ENCODE results near the gene PPM1B. TPM values are rescaled to one million over a fixed set of nuclear protein-coding genes. Genes with fewer than 3 reads are reported as not detected.
"Not testable (repeated sequence)": the region's sequence is repeated elsewhere in the genome, so short reads cannot be mapped to it uniquely, and the experiment has no call there.

Gene PPM1B
- polyA plus RNA-seq, 1 donor: 33.1 TPM

GRCh38 chr2:44201648-44202165 lies 33.0 kb downstream of the PPM1B start:
- no peak for DNase-seq

DNA sequence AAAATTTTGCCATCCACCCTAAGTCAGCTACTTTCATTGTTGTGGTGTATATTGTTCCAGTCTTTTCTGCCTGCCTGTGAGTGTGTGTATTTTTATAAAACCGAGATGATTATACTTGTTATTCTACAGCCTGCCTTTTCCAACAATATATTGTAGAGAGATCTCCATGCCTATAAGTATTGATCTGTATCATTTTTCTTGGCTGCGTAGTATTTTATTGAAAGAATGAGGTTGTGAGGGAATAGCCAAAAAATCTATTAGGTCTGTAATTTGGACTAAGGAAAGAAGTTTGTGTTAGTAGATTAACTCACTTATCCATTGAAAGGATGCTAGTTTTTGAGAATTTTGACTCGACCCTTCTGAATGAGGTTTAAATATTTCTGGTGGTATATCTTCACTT lies 34.9 kb downstream of the PPM1B start:
- DNase-seq: no peak

DNA sequence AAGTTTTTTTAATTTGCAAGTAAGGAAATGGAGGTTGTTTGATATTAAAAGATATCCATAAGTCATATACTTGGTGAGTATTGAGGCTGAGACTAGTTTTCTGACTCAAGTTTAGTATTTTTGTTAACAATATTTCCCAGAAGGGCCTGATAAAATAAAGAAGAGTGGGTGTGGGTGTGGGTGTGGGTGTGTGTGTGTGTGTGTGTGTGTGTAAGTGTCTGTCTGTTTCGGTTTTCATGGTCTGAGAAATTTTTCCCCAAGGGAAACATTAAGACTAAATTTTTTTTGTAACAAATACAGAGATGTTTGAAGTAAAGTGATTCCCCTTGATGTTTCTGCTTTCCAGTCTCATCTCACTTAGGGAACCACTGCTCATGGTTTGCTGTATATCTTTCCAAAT lies 36.5 kb downstream of the PPM1B start:
- DNase-seq: no peak

- DNase-seq: no peak
These were observed 38.4 kb downstream of the PPM1B start for GRCh38 chr2:44207102-44207501.

DNA sequence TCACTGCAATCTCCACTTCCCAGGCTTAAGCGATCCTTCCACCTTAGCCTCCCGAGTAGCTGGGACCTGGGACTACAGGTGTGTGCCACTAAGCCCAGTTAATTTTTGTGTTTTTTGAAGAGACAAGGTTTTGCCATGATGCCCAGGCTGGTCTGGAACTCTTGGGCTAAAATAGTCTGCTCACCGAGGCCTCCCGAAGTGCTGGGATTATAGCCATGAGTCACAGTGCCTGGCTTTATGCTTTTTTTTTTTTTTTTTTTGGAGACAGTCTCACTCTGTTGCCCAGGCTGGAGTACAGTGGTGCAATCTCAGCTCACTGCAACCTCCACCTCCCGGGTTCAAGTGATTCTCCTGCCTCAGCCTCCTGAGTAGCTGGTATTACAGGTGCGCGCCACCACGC lies 39.0 kb downstream of the PPM1B start:
- not testable (repeated sequence) for DNase-seq

- DNase-seq: no peak
These were observed 41.7 kb downstream of the PPM1B start for GRCh38 chr2:44210362-44210761.

DNA sequence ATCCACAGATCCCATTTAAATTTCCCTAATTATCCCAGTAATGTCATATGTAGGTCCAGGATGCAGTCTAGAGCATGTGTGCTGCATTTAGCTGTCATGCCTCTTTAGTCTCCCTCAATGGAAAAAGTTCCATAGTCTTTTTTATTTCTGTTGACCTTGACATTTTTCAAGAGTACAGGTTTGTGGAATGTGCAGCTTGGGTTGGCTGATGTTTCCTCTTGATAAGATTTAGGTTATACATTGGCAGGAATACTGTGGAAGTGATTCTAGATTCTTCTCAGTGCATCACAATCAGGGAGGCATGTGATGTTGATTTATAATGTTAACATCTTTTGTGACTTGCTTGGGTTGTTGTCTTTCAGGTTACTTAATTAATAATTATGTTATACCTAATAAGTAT lies 42.5 kb downstream of the PPM1B start:
- DNase-seq: no peak

DNA sequence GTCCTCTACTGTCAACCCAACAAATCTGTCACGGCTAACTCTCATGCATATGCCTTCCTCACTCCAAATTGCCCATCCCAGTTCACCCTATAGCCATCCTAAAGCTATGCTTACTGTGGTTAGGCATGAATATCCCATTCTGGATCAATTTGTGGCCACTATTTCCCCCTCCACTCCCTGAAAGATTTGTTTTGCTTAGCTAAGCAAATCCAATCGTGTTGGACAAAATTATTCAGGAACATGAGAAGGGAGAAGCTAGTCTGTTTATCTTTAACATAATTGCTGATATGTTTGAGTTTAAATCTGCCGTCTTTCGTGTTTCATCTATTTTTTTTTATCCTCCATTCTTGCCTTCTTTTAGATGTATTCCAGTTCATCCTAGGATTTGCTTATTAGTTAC lies 43.6 kb downstream of the PPM1B start:
- no peak for DNase-seq

DNA sequence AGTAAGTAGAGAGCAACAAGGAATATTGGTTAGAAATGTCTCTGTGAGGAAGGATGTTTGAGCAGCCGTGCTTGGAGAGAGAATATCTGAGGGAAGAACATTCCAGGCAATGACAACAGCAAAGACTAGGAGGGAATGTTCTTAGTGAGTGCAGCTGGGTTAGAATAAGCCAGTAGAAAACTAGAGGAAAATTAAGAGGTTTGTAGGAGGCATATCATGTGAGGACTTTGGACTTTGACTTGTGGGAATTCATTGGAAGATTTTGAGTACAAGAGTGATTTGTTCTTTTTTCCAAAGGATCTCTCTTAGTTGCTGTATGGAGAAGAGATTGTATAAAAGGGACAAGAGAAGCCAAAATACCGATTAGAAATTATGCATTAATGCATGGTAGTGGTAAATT lies 47.2 kb downstream of the PPM1B start:
- no peak for DNase-seq

DNA sequence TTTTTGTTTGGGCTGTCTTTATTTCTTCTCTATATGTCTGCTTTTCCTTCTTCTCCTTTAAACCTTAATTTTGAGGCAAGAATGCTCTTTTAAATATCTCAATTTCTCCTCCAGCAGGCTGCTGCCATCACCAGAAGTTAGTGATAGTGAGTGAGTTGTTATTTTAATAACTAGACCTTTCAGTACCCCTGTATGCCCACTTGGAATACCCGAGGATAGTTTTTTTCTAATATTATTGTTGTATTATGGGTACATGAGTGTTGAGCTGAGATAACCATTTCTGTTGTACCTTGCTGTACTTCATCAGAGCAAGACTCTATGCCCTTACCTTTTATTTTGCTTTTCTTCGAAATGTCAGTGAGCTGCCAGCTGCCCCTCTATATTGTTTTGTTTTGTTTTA lies 50.1 kb downstream of the PPM1B start:
- no peak for DNase-seq

GRCh38 chr2:44226753-44227152 lies 58.1 kb downstream of the PPM1B start:
- no peak for DNase-seq

DNA sequence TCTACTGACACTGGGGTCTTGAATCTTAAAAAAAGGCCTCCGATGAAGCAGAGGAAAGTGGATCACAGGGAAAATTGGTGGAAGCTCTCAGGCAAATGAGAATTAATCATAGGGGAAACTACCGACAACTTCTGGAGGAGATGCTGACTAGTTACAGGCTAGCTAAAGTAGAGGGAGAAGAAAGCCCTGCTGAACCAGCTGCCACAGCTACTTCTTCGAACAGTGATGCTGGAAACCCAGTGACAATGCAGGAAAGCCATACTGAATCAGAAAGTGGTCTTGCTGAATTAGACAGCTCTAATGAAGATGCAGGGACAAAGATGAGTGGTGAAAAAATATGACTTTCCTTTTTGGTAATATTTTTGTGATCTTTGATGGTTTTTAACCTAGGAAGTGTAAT lies 61.7 kb downstream of the PPM1B start:
- no peak for DNase-seq

DNA sequence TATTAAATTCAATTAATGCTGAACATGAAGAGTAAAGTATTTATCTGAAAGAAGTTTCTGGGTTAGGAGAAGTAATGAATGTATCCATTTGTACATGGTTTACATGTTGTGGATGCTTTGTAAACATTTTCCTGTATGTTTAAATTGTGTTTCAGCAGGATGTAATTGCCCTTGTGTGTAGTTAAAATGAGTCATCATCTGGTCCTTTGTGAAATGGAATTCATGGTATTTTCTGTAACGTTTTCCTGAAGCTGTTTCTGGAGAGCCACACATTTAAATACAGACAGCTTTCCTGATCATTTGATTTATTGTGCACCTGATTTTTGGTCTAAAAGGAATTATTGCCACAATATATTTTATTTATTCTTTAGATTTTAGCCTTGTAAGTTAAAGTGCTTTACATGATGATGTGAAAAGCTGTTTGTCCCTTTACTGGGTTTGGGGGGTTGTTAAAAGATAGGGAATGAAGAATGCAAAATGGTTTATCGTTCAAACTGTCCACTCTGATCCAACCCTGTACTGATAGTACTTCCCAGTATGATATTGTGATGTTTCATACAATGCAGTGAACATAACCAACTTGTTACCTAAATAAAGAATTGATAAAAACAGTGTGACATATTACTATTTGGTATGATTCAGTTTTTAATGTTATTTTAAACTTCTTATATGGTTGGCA lies 64.9 kb downstream of the PPM1B start:
- no peak for DNase-seq

DNA sequence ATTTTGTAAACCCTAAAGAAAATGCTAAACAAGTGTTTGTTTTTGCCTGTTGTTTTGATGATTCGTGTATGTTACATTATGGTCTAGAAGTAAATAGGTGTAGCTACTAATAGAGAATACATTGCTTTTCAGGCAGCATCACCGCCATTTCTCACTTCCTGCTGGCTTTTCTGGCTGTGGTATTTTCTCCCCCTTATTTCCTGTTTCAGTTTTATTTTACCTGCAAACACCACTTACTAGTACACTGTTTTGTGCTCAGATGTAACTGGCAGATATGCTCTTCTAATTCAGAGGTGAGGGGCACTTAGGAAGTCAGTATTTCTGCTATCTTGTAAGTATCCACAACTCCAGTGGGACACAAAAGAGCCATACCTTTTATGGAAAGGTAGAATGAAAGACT lies 68.5 kb downstream of the PPM1B start:
- no peak for DNase-seq

- DNase-seq: no peak
These were observed 74.2 kb downstream of the PPM1B start for GRCh38 chr2:44242904-44243303.

GRCh38 chr2:44244135-44244871 lies 75.6 kb downstream of the PPM1B start:
- DNase-seq: peak; percentile 61

GRCh38 chr2:44245083-44245861 lies 76.6 kb downstream of the PPM1B start:
- no peak for DNase-seq

DNA sequence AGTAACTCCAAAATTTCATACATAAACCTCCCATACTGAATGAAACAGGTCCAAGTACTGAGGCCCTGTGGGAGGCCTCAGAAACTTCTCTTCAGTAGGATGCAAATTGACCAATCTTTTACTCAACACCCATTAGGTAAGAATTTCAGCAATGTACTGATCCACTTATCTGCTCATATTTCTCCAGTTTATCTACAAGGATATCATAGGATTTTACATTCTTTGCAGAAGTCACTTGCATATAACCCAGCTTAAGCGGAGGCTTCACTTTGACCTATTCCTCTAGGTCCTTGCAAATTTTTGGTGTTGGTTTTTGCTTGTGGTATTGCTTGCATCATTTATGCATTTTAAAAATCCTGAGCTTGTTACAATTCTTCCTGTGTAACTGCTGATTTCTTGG lies 77.8 kb downstream of the PPM1B start:
- DNase-seq: no peak

DNA sequence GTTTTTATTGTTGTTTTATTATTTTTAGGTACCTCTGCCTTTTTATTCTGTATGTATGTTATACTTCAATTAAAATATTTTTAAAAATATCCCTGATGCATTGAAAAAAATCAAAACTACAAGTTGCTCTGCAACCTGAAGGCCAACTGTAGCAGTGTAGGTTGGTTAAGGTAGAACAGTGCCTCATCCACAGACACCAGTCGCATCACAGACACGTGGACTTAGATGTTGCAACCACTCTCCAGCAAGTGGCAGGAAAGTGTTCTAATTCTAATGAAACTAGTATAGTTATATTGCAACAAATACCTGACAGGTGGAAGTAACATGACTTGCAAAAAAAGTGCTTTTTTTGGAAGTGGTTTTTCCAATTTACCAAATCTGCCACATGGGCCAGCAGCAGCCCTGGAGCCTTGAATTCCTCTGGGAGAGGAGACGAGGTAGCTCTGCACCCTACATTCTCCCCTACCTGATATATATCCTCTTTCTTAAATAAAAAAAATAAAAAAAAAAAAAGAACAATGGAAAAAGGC lies 78.2 kb downstream of the PPM1B start:
- DNase-seq: no peak

DNA sequence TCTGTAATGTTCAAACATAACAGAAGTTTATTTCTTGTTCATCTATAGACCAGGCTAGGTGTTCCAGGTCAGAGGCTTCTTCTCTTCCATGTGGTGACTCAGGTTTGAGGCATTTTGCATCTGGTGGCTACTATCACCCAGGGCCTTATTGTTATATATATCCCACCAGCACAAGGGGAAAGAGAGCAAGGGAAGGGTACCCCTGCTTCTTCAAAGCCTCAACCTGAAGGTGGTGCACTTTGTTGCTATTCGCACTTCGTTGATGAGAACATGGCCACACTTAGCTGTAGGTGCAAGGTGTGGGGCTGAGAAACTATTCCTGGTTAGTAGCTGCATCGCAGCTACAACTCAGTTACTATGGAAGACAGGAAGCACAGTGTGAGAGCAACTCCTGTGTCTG lies 79.2 kb downstream of the PPM1B start:
- no peak for DNase-seq

DNA sequence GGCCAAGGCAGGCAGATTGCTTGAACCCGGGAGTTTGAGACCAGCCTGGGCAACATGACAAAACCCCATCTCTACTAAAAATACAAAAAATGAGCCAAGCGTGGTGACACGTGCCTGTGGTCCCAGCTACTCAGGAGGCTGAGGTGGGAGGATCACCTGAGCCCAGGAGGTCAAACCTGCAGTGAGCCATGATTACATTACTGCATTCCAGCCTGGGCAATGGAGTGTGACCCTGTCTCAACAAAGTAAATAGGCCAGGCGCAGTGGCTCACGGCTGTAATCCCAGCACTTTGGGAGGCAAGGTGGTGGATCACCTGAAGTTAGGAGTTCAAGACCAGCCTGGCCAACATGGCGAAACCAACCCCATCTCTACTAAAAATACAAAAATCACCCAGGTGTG lies 80.6 kb downstream of the PPM1B start:
- not testable (repeated sequence) for DNase-seq

GRCh38 chr2:44250376-44250775 lies 81.7 kb downstream of the PPM1B start:
- DNase-seq: no peak

DNA sequence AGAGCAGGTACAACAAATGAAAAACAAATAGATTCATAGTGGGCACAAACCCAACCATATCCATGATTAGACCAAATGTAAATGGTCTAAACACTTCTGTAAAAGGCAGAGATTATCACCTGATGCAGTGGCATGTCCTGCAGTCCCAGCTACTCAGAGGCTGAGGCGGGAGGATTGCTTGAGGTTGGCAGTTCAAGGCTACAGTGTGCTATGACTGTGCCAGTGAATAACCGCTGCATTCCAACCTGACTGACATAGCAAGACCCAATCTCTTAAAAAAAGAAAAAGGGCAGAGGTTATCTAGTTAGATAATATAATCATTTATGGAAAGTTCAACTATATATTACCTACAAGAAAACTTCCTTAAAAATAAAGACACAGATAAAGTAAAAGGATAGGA lies 85.3 kb downstream of the PPM1B start:
- DNase-seq: no peak

Data from hindlimb muscle (tissue), 1 donor.